Calu3 (cell line): ENCODE results near the gene GM2A. TPM values are rescaled to one million over a fixed set of nuclear protein-coding genes. Genes with fewer than 3 reads are reported as not detected.

Experiments
- BruUV-seq: library from RNA; stranded (reverse); fragments of 400-500 nt; replicated peaks from 2 replicates; lab custom pipeline; 2021; lab: Mats Ljungman, UMichigan
- CTCF ChIA-PET: fragments of 300-600 bp; sonication (Branson Sonifier 250); formaldehyde crosslinking; loops from one replicate; lab custom pipeline; 2022; ENCODE audit warnings: antibody characterized with exemption; lab: Charles Lee
- DNase-seq: peaks from one replicate; pipeline ENCODE4 v3.0.0; 2022
- H3K27ac Mint-ChIP-seq: one replicate; pipeline ENCODE4 v1.8.0; 2022; ENCODE audit warnings: mixed read lengths; ENCODE audit not compliant: unreplicated experiment
- H3K27me3 Mint-ChIP-seq: one replicate; pipeline ENCODE4 v1.8.0; 2022; ENCODE audit warnings: mixed read lengths; ENCODE audit not compliant: unreplicated experiment
- H3K36me3 Mint-ChIP-seq: one replicate; pipeline ENCODE4 v1.8.0; 2022; ENCODE audit warnings: mild to moderate bottlenecking, moderate library complexity, mixed read lengths; ENCODE audit not compliant: insufficient read depth, unreplicated experiment
- H3K4me1 Mint-ChIP-seq: one replicate; pipeline ENCODE4 v1.8.0; 2022; ENCODE audit warnings: mild to moderate bottlenecking, low read depth, mixed read lengths; ENCODE audit not compliant: unreplicated experiment
- H3K4me3 Mint-ChIP-seq: one replicate; pipeline ENCODE4 v1.8.0; 2022; ENCODE audit warnings: mild to moderate bottlenecking, low read depth, moderate library complexity, mixed read lengths; ENCODE audit not compliant: unreplicated experiment
- H3K9me3 Mint-ChIP-seq: one replicate; pipeline ENCODE4 v1.8.0; 2022; ENCODE audit warnings: low read depth, mixed read lengths; ENCODE audit not compliant: unreplicated experiment
- CTCF ChIP-seq: fragments of 200-600 bp; IDR thresholded peaks from one replicate; pipeline ENCODE4 v1.8.0; 2022; ENCODE audit warnings: antibody characterized with exemption; ENCODE audit not compliant: unreplicated experiment
- intact Hi-C: fragments of 100-400 bp; cut with micrococcal nuclease; formaldehyde crosslinking; loops from one replicate; pipeline ENCODE4 v1.10.0; 2022; ENCODE audit not compliant: unreplicated experiment
- total RNA-seq: library from RNA; stranded (reverse); gene quantifications from 2 replicates; pipeline ENCODE4 v1.2.3, GENCODE V29; 2022

The GM2A gene
- total RNA-seq, 1 experiment from 2014 or later: 22.4 TPM

GRCh38 chr5:151243127-151243526 lies 9.9 kb upstream of the GM2A start:
- Mint-ChIP-seq H3K27ac (no peak overlapping the region), H3K4me3 (no peak overlapping the region), H3K27me3 (peaks cover 32% of the 10 kb centered on the region), H3K36me3 (no peaks in the 10 kb centered on the region), H3K4me1 (peaks cover 10% of the 10 kb centered on the region), H3K9me3 (no peaks in the 10 kb centered on the region)
- intact Hi-C loops: no loop called here
- CTCF ChIA-PET: no interaction called here
- no peak for DNase-seq
- no peak for TF ChIP-seq CTCF
- BruUV-seq: no TSS peak

GRCh38 chr5:151243564-151243963 lies 9.4 kb upstream of the GM2A start:
- intact Hi-C loops: no loop called here
- peaks cover 32% of the 10 kb centered on the region for H3K27me3 Mint-ChIP-seq

GRCh38 chr5:151244206-151244605 lies 8.8 kb upstream of the GM2A start:
- TF ChIP-seq CTCF: no peak
- no peak overlapping the region for H3K27ac Mint-ChIP-seq
- no peaks in the 10 kb centered on the region for H3K36me3 Mint-ChIP-seq
- peaks cover 10% of the 10 kb centered on the region for H3K4me1 Mint-ChIP-seq
- no peak overlapping the region for H3K4me3 Mint-ChIP-seq
- H3K9me3 Mint-ChIP-seq: no peaks in the 10 kb centered on the region
- DNase-seq: no peak
- BruUV-seq: no TSS peak
- intact Hi-C loops: no loop called here
- peaks cover 32% of the 10 kb centered on the region for H3K27me3 Mint-ChIP-seq
- CTCF ChIA-PET: no interaction called here

More at GRCh38 chr5:151243564-151243963, 9.4 kb upstream of the GM2A start:
- no TSS peak for BruUV-seq
- TF ChIP-seq CTCF: no peak
- H3K27ac Mint-ChIP-seq: no peak overlapping the region
- CTCF ChIA-PET: no interaction called here
- H3K4me1 Mint-ChIP-seq: peaks cover 10% of the 10 kb centered on the region
- DNase-seq: no peak
- H3K36me3 Mint-ChIP-seq: no peaks in the 10 kb centered on the region
- H3K9me3 Mint-ChIP-seq: no peaks in the 10 kb centered on the region
- H3K4me3 Mint-ChIP-seq: no peak overlapping the region

- Mint-ChIP-seq H3K4me1 (peaks cover 10% of the 10 kb centered on the region), H3K9me3 (no peaks in the 10 kb centered on the region), H3K4me3 (no peak overlapping the region), H3K27me3 (peaks cover 41% of the 10 kb centered on the region), H3K27ac (no peak overlapping the region), H3K36me3 (no peaks in the 10 kb centered on the region)
- CTCF ChIA-PET: no interaction called here
- intact Hi-C loops: no loop called here
- no TSS peak for BruUV-seq
- TF ChIP-seq CTCF: no peak
- no peak for DNase-seq
Observed at GRCh38 chr5:151245680-151246219, 7.2 kb upstream of the GM2A start.
